ENCODE measurements around the gene CCDC38.

CCDC38 gene

GRCh38 chr12:95830335-95831089 is 111.9 kb downstream of the CCDC38 start:
- Histone ChIP-seq H3K27ac (ENCODE audit: low read depth, low read length) (no peak overlapping the region), H3K4me1 (ENCODE audit: insufficient read depth, low read length) (peaks cover 8% of the 10 kb centered on the region; the same call in 1 of the 2 replicates), H3K9me3 (ENCODE audit: insufficient read depth, low read depth, low read length) (no peaks in the 10 kb centered on the region), H3K9ac (ENCODE audit: low read depth, low read length) (no peak overlapping the region), H3K4me3 (ENCODE audit: low read length) (no peak overlapping the region), H3K27me3 (ENCODE audit: insufficient read depth, low read length) (no peaks in the 10 kb centered on the region), H3K36me3 (ENCODE audit: insufficient read depth, low read length) (no peaks in the 10 kb centered on the region)
- WGBS = 83% methylated on average over 2 of the region's 2 CpGs

DNA sequence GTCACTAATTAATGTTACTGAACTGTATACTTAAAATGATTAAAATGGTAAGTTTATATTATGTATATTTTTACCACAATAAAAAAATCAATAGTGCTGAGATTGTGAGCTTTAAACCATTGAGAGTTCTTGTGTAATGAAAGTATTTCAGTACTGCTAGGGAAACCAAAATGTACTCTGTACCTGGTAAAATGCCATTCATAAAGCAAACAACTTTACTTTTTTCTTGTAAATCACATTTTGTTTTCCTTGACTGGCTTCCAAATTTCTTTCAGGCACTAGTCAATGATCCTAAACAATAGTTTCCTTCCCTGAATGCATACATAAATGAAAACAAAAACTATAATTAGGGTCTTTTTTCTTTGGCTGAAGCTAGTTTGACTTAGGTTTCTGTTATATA is 113.0 kb downstream of the CCDC38 start:
- no peaks in the 10 kb centered on the region for H3K36me3 ChIP-seq (ENCODE audit: insufficient read depth, low read length)
- H3K9me3 ChIP-seq (ENCODE audit: insufficient read depth, low read depth, low read length) = no peaks in the 10 kb centered on the region
- no peak overlapping the region for H3K27ac ChIP-seq (ENCODE audit: low read depth, low read length)
- no peak overlapping the region for H3K9ac ChIP-seq (ENCODE audit: low read depth, low read length)
- H3K4me3 ChIP-seq (ENCODE audit: low read length) = no peak overlapping the region
- H3K4me1 ChIP-seq (ENCODE audit: insufficient read depth, low read length) = peaks cover 8% of the 10 kb centered on the region; the same call in 1 of the 2 replicates
- no peaks in the 10 kb centered on the region for H3K27me3 ChIP-seq (ENCODE audit: insufficient read depth, low read length)

GRCh38 chr12:95820096-95820703 is 122.2 kb downstream of the CCDC38 start:
- whole genome bisulfite sequencing = no CpG with 5 or more reads among the region's 1 CpG
- H3K9me3 ChIP-seq (ENCODE audit: insufficient read depth, low read depth, low read length) = no peaks in the 10 kb centered on the region
- no peaks in the 10 kb centered on the region for H3K36me3 ChIP-seq (ENCODE audit: insufficient read depth, low read length)
- no peaks in the 10 kb centered on the region for H3K4me1 ChIP-seq (ENCODE audit: insufficient read depth, low read length)
- no peak overlapping the region for H3K4me3 ChIP-seq (ENCODE audit: low read length)
- H3K27me3 ChIP-seq (ENCODE audit: insufficient read depth, low read length) = no peaks in the 10 kb centered on the region
- no peak overlapping the region for H3K9ac ChIP-seq (ENCODE audit: low read depth, low read length)
- H3K27ac ChIP-seq (ENCODE audit: low read depth, low read length) = no peak overlapping the region

Data from HUES64 (cell line).